Bronchus fibroblast of lung (primary cell): ENCODE measurements around the gene ZSCAN32. TPM values are rescaled to one million over a fixed set of nuclear protein-coding genes. Genes with fewer than 3 reads are reported as not detected.

Experiments
- total RNA-seq: library from RNA; depleted of rRNA; stranded (reverse); fragments of >200 nt; gene quantifications from 2 replicates; pipeline ENCODE4 v1.2.3, GENCODE V29; 2015

The ZSCAN32 gene
- total RNA-seq, result 8.1 and 8.9 TPM in 2 replicates

GRCh38 chr16:3400779-3401688 lies at the start of gene ZSCAN32, which contains the start of gene ZNF174:
ZSCAN32 (minus strand) TSS chr16:3401004; CDS start chr16:3397557, 3,447 bp downstream.
ZNF174 (plus strand) TSS chr16:3401215; CDS start chr16:3402005, 790 bp downstream.

GRCh38 chr16:3443108-3444031 lies 42.6 kb upstream of the ZSCAN32 start, which contains the start of the genes NAA60 and ZNF597:
NAA60 (plus strand) TSS chr16:3443680; CDS start chr16:3476228, 32,548 bp downstream.
ZNF597 (minus strand) TSS chr16:3443504; CDS start chr16:3443153, 351 bp downstream.

GRCh38 chr16:3355589-3355988 lies 45.2 kb downstream of the ZSCAN32 start, which contains the start of gene OR2C1:
OR2C1 (plus strand) TSS chr16:3355889; CDS start chr16:3355941, 52 bp downstream.

Other genes starting within 250 kb of the ZSCAN32 start
- not detected in 2 replicates for gene OR1F1, start 212.8 kb downstream of the ZSCAN32 start, total RNA-seq
- gene ZNF200, start 165.8 kb downstream of the ZSCAN32 start, total RNA-seq, result 3.4 and 4.0 TPM in 2 replicates
- gene MEFV, start 144.4 kb downstream of the ZSCAN32 start, total RNA-seq, result not detected in 2 replicates
- gene ZNF263, start 117.5 kb downstream of the ZSCAN32 start, total RNA-seq, result 18.3 and 19.7 TPM in 2 replicates
- gene TIGD7, start 95.6 kb downstream of the ZSCAN32 start, total RNA-seq, result 2.5 and 2.7 TPM in 2 replicates
- gene ZNF75A, start 95.5 kb downstream of the ZSCAN32 start, total RNA-seq, result 11.6 and 12.5 TPM in 2 replicates
- gene OR2C1, start 45.1 kb downstream of the ZSCAN32 start, total RNA-seq, result not detected in 2 replicates
- 7.6 and 8.9 TPM in 2 replicates for gene ZNF174, start 211 bp upstream of the ZSCAN32 start, total RNA-seq
- gene ZNF597, start 42.5 kb upstream of the ZSCAN32 start, total RNA-seq, result 0.67 and 0.74 TPM in 2 replicates
- gene NAA60, start 42.7 kb upstream of the ZSCAN32 start, total RNA-seq, result 15.0 and 16.3 TPM in 2 replicates
- not detected in 2 replicates for gene C16orf90, start 94.5 kb upstream of the ZSCAN32 start, total RNA-seq
- 12.3 and 12.8 TPM in 2 replicates for gene CLUAP1, start 100.0 kb upstream of the ZSCAN32 start, total RNA-seq
- gene NLRC3, start 176.4 kb upstream of the ZSCAN32 start, total RNA-seq, result not detected in 2 replicates
- gene SLX4, start 210.6 kb upstream of the ZSCAN32 start, total RNA-seq, result 6.4 and 6.9 TPM in 2 replicates